ENCODE results near the gene CADPS2.

DNA sequence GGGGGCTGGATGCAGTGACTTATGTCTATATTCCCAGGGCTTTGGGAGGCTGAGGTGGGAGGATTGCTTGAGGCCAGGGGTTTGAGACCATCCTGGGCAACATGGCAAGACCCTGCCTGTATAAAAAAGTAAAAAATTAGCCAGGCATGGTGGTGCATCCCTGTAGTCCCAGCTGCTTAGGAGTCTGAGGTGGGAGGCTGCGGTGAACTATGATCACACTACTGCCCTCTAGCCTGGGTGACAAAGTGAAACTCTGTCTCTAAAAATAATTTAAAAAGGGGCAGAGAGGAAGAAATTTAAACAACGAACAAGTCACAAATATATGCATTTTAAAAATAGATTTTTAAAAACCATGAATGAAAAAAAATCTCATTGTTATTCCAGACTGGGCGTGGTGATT is 535.6 kb downstream of the CADPS2 start:
- TF ChIP-seq, protein P1, sequence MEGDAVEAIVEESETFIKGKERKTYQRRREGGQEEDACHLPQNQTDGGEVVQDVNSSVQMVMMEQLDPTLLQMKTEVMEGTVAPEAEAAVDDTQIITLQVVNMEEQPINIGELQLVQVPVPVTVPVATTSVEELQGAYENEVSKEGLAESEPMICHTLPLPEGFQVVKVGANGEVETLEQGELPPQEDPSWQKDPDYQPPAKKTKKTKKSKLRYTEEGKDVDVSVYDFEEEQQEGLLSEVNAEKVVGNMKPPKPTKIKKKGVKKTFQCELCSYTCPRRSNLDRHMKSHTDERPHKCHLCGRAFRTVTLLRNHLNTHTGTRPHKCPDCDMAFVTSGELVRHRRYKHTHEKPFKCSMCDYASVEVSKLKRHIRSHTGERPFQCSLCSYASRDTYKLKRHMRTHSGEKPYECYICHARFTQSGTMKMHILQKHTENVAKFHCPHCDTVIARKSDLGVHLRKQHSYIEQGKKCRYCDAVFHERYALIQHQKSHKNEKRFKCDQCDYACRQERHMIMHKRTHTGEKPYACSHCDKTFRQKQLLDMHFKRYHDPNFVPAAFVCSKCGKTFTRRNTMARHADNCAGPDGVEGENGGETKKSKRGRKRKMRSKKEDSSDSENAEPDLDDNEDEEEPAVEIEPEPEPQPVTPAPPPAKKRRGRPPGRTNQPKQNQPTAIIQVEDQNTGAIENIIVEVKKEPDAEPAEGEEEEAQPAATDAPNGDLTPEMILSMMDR (IDR thresholded peaks at IDR 0.05; ENCODE audit: insufficient read depth, low read depth, low read length): no peak
- TF ChIP-seq EZH2 (IDR thresholded peaks at IDR 0.05; ENCODE audit: insufficient read depth, low read length): no peak
